GM19238 (cell line): ENCODE data around the gene RASAL2.

Experiments used
- DNase-seq: peaks from one replicate; pipeline ENCODE4 v3.0.0; 2011; ENCODE audit warnings: low spot score; ENCODE audit not compliant: insufficient read length

Gene RASAL2

DNA sequence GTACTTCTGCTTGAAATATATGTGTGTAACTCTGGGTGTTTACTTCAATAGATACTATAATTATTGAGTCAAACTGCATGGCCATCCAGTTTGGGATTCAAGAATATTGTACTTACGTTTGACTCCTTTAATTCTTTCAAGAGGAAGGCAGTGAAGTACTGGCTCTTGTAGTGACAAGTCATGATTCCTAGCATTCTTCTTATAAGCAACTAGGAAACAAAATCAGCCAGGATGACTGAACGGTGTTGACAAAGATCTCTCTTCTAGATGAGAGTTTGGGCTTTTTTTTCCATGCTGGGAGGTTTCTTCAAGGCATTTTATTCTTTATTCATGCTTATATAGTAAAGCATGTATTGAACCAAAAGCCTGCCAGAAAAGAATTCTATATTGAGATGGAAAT is 344.5 kb downstream of the RASAL2 start:
- DNase-seq, result no peak

DNA sequence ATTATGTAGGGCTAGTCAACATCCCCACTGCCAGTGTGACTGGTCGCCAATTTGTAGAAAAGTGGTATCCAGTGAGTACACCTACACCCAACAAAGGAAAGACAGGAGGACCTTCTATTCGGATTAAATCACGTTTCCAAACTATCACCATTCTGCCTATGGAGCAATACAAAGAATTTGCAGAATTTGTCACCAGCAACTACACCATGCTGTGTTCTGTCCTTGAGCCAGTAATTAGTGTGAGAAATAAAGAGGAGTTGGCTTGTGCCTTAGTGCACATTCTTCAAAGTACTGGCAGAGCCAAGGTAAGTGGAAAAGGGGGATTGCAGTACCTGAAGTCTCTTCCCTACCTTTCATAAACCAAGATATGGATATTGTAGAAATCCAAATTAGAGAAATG is 349.0 kb downstream of the RASAL2 start:
- DNase-seq, result no peak

DNA sequence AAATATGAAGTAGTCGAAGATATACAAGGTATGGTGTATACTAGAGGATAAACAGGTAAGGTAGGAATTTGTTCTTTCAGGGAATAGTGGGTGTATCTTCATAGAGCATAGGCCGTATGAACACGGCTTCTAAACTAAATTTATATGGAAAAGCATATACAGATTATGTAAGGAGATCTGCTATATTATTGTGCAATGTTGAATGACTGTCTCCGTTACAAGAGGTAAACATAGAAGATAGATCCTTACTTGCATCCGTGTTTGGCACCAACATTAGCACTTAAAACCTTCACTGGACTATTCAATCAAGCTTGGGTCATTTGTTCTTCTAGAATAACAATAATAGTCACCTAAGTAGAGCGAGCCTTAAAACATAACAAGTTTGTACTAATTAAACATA is 357.0 kb downstream of the RASAL2 start:
- no peak for DNase-seq

DNA sequence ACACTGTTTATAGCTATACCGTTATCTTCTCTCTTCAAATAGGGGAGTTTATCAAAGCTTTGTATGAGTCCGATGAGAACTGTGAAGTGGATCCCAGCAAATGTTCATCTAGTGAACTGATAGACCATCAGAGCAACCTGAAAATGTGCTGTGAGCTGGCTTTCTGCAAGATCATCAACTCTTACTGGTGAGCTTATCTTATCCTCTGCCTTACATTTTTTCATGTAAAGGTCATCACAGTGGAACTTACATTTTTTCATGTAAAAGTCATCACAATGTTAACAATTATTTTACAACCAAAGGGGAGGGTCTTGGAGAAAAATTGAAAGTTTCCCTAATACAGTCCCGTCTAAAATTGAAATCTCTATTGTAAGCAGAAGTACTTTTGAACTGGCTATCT is 357.6 kb downstream of the RASAL2 start:
- no peak for DNase-seq

DNA sequence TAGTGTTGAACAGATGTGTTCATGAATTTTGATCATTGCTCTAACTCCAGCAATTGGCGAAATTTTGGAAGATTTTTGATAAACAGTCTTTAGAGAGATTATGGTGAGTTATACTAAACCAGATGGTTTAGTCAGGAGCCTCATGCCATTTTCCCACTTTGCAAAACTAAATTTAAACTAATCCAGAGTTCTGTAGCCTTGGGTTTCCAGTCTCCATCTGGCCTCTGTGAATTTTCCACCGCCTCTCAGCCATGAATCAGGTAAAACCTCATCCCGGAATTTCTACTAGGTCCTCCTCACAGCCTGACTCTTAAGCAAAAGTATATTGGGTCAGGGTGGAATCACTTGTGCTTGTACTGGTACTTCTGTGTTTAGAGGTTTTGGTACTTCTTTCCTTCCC is 358.1 kb downstream of the RASAL2 start:
- DNase-seq, result no peak

DNA sequence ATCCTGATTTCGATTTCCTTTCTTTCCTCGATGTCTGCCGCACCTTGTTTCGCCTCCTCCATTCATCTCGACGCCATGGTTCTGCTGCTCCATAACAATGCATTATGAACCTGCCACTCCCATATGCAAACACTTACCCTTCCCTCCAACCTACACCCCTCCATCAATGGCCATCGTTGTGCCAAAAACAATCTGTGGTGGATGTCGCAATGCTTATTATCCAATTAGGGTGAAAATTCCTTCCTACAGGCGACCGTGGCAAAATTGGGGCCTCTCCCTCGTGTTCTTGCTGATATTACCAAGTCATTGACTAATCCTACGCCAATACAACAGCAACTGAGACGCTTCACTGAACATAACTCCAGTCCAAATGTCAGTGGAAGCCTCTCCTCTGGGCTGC is 362.6 kb downstream of the RASAL2 start:
- no peak for DNase-seq

DNA sequence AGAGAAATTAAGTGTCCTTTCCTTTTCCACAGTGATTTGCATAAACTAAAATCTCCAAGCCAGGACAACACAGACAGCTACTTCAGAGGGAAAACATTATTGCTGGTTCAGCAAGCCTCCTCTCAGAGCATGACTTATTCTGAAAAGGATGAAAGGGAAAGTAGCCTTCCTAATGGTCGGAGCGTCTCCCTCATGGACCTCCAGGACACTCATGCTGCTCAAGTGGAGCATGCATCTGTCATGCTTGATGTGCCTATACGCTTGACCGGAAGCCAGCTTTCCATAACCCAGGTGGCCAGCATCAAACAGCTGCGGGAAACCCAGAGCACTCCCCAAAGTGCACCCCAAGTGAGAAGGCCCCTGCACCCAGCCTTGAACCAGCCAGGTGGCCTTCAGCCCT is 363.7 kb downstream of the RASAL2 start:
- no peak for DNase-seq

DNA sequence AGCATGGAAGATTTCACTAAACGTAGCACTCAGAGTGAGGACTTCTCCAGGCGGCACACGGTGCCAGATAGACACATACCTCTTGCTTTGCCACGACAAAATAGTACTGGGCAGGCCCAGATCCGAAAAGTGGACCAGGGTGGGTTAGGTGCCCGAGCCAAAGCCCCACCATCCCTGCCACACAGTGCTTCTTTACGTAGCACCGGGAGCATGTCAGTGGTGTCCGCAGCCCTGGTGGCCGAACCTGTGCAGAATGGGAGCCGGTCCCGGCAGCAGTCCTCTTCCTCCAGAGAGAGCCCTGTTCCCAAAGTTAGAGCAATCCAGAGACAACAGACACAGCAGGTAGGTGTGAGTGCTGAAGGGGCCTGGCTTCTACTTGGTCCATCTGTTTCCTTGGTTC is 364.3 kb downstream of the RASAL2 start:
- DNase-seq, result no peak

DNA sequence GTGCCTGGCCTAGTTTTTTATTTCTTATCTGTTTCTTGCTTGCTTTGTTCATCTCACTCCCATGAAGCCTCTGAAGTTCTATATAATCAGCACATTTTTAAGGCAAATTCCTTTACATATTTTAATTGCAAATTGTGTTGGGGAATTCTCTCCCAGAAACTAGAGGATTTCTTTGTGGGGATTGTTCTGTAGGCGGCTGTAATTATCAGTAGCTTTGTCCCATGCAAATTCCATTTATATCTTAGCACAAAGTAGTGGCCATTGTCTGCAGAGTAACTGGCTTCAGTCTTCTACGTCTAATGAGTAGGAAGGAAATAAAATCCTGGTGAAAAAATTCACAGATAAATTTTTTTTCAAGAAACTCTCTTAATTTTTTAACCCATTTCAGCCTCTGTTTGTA is 367.2 kb downstream of the RASAL2 start:
- DNase-seq, result no peak

DNA sequence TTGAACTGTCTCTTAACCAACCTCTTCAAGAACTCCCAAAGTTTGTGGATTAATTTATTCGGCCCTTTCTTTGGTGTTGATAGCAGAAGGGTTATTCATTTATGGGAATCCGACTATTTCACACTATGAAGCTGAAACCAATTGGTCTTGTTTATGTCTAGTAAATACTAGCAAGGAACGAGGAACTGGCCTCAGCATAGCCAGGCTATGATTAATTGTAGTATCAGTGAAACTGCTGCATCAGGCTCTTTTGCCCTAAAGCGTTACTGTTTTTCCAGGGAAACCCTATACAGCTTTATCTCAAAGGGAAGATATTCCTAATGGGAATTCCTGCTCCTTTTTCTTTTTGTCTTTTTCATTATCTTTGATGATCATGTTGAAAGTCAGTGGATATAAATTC is 367.8 kb downstream of the RASAL2 start:
- DNase-seq, result no peak

DNA sequence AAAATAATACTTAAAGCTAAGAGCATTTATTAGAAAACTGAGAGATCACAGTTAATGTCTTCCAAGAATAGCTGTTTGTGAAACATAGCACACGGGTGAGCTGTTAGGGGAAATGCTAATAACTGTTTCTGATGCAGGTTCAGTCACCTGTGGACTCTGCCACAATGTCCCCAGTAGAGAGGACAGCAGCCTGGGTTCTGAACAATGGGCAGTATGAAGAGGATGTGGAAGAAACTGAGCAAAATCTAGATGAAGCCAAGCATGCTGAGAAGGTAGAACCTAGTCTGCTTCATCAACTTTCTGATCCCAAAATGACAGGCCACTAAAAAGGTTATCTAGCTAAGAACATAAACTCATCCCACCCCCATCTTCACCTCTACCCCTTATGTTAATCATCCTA is 370.2 kb downstream of the RASAL2 start:
- DNase-seq, result no peak

DNA sequence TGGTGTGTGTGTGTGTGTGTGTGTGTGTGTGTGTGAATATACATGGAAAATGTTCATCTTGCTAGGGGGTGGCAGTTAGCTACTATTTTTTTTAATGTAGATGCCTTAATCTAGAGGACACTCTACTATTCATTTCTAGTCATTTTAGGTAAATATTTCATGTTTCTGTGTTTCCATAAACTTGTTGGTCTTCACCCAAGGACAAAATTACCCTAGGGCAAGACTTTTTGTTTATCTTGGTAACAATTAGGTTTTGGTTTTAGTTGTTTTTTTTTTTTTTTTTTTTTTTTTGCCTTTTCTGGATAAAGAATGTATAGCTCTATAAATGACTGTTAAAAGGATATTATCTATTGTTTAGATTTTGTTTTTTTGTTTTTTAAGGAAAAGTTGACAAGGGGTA is 370.7 kb downstream of the RASAL2 start:
- DNase-seq, result no peak

DNA sequence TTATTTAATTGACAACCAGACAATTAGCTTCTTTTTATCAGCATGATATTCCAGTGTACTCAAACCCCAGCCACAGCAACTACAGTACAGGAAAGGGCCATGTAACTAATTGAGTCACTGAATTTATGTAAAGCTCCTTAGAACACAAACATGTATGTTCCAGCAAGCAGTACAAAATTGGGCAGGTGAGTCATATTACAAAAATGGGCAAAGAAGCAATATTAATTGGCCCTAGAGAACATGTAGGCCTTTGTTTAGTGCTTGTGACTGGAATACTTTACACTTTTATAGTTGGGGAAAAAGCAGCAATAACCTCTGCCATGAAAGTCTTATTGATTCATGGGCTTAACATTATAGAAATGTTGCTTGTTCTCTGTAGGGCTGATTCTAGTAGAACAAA is 371.1 kb downstream of the RASAL2 start:
- no peak for DNase-seq

DNA sequence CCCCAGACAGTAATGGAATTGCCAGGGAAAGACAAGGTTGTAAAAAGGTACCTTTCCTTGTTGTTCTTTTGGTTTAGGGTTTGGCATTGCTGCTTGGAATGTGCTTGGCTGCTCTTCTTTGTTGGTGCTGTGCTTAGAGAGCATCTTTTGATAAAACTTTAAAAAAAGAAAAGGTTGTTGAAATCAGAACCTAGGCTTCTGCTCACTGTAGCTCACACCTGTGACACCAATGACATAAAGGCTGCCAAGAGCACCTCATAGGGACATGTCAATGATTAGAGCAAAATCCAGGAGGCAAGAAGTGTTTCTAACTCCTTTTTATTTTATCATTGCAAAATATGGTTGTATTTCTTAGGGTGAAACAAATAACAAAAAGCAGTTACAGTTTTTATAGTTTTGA is 373.9 kb downstream of the RASAL2 start:
- DNase-seq, result no peak

DNA sequence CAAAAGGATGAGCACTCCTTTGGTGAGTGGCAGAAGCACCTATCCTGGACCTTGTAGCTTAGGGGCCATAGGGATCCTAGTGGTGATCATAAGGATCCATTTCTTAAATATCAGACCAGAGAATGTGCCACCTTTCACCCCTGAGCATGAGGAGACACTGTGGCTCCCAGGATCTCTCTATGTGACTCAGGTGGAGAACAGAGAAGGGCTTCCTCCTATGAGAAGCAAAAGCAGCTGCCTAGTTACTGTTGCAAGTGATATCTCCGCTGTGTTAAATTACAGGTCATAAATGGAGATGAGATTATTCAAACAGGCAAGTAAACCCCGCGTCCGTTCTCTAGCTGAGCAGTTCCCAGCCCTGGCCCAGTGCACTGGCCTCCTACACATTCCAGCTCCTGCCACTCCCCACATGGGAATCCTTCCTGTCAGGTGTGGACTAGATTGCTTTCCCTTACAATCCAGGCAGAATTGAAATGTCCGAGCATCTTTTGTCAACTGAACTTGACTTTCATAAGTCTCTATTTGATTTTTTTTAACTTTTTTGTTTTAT is 376.6 kb downstream of the RASAL2 start:
- DNase-seq, result no peak

DNA sequence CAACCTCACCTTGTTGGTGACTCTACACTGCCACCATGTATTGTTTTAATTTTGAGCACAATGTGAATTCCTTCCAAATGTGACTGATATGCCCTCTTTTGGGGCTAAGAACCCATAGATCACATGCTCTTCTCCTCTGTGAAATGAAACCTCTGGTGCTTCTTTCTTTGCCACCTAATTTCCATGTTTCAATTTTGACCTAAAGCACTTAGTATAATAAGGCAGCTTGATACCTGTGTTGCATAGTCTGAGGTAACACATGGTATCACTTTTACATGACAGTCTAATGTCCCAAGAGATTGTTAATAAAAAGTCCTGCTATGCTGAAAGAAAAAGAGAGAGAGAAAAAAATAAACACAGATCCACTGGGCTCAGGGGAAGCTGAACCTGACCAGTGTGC is 378.6 kb downstream of the RASAL2 start:
- no peak for DNase-seq

DNA sequence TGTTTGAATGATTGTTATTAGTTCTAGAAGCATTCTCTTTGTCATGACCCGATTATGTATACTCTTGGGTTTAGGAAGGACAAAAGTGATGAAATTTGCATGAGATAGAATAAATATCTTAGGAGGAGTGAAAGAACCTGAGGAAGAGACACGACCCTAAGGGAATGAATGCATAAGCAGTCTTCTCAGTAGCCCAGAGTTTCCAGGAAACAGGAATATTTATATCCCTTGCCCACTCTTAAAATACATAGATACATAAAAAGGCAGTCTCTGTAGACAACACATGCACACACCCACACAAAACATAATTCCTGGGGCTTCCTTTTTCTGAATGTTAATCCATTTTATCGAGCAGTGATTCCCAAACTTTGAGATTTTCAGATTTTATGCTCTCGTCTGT is 383.5 kb downstream of the RASAL2 start:
- no peak for DNase-seq

DNA sequence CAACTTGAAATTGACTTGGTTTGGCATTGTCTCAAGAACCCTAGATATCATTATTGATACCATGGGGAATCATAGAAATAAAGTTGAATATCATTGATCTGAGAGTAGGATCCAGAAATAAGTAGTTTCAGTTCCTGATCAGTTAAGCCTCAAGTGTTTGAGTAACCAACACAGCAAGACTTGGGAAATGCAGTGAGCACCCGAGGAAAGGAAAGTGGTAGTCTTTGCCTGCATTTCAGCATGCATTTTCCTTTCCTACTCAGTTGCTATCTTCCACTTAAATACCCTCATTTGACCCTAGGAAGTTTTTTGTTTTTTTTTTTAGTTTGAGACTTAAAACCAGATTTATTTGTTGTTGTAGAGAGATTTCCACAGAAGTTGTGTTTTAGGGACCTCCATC is 383.9 kb downstream of the RASAL2 start:
- DNase-seq, result no peak

DNA sequence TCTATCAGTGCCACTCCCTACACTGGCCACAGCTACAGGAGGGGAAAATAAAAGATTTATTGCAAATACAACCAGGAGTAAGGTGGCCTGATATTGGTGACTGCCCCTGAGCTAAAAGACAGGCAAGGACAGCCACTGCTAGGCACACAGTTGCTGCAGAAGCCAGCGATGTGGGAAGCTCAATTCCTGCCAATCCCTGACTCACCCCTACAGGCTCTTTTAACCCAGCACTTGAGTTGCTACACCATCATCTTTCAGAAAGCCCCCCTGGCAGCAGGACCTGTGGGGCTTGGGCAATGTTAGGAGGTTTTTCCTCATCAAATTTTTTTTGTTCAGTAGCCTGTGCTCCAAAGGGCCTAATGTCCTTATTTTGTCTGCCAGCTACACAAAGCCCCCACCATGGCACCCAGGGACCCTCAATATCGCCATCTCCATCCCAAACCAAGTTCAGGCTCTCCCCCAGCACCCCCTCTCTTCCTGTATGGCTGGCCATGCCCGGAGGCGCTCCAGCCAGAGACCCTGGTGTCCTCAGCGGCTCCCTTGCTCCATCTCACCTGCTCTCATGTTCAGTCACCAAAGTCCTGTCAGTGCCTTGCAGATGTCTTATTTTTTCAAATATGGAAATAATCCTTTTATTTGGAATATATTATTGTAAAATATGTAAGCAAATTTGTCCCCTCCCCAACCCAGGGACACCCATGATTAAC is 389.5 kb downstream of the RASAL2 start:
- no peak for DNase-seq

DNA sequence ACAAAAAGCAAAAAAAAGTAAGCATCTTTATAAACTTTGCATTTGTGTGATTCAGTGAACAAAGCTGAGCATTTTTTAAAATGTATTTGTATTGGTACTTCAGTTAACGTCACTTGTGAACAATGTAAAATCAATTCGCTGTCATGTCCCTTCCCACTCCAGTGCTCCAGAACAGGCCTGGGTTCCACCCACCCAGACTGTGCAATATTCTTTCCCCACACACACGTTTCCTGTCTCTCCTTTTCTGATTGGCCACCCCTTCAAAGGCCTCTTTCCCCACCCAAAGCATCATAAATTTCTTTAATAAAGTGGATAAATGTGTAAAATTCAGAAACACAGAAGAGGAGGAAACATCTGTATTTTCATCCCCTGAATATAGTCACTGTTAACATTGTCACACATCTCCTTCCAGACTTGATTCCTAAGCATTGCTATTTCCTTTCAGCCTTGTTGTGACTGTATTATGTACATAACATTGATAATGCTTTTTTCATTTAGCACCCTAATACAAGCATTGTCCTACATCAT is 390.9 kb downstream of the RASAL2 start:
- no peak for DNase-seq

DNA sequence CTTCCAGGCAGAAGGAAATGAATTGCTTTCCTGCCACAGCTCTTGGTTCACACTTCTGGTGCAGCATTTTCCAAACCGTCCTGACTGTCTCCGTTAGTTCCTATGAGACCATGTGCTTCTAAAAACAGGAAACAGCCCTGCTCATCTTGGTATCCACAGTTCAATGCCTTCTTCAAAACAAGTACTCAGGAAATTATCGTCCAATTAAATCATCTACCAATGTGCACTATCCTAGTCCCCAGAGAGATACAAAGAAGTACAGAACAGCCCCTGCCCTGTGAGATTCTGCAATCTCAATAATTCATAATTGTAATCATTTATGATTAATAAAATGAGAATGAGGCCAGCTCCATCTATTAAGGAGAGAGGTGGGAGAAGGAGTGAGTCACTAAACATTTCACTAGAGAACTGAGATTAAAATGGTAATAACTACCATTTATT is 391.7 kb downstream of the RASAL2 start:
- no peak for DNase-seq

DNA sequence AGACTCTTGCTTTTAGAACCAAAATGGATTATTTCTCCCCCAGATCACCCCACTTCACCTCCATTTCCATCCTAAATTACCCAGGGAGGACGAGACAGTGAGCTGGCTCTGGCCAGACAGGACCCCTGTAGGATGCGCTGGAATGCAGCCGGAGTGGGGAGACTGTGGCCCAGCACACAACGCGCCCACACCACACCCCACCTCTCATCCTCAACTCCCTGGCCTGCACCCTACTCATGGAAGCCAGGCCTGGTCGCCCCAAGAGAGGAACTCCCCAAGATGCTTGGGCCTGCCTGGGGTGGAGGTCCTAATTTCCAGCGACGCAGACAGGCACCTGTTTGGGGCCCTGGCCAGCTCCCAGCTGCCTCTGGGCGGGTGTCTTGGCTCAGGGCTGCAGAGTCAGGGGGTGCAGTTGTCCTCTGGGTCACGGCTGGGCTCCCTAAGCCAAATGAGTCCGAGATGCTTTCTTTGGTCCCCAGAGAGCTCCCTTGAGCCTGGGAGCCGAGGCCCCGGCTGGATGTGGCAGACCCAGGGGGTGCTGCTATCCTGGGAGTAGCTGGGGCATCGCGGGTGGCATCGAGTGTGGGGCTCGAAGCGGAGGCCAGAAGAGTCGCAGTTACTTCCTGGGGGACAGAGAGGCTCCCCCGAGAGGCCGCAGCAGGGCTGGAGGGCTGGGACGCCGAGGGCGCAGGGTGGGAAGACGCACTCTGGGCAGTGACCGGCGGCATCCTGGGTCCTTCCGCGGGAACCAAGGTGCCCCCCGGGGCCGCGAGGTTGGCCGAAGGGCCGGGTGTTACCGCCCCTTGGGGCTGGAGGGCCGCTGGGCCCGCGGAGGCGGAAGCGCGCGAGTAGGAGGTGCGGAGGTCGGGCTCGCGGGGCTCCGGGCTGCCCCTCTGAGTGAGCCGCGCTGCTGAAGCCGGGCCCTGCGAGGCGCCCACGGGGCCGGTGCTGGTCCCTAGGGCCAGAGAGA is 392.5 kb downstream of the RASAL2 start:
- DNase-seq, result no peak
